Activated CD4-positive, alpha-beta T cell treated with anti-CD3 and anti-CD28 coated beads for 4 hours (primary cell): ENCODE measurements around the gene PAQR5.

Experiments used
- DNase-seq, 2 donors: peaks; one replicate each; pipeline ENCODE4 v3.0.0-alpha.2; 2020

PAQR5 gene

DNA sequence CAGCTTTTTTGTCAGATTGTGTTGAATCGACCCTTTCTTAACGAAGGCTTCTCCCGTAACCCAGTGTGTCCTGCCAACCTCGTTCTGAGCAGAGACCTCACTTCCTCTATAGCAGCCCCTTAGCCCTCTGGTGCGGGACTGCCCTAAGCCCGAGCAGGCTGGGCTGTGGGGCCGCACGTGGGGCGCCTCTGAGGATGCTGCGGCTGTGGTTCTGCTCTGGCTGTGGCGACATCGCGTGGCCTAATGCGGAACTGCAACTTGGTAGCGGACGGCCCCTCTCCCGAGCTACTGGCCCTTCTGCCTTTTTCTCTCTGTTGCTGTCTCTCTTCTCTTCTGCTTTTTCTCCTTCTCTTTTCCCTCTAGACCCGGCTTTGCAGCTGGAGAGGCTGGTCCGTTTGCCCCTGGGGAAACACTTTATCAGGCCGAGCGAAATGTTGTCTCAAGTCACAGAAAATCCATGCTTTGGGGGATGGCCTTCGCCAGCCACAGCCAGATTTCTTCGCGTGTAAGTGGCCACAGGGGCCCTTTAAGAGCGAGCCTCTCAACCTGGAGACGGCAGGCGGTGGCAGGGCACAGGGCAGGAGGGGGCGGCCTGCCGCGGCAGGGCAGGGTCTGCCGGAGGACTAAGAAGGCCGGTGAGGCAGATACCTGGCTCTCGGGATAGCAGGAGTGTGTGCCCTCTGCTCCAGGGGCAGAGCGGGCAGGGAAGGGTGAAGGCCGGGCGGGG is 96.0 kb downstream of the PAQR5 start:
- DNase-seq: peak; percentile 73 to 88

GRCh38 chr15:69395460-69395859 is 96.7 kb downstream of the PAQR5 start:
- no peak for DNase-seq

DNA sequence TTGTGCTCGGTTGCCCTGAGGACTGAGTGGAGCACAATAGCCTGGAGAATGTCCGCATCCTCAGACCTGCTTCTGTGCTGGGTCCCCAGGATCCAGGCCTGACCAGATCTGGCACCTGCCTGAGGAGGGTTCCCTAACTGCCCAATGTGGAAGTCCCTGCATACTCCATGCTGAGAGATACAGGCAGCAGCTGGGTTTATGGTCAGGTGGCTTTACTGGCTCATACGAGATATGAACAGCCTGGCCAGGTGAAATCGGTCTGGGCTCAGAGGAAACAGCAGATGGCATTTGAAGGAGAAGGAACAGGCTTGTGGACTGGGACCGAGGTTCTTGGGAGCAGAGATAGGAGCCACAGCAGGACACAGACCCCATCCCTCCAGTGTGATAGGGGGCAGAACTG is 97.3 kb downstream of the PAQR5 start:
- DNase-seq: no peak

DNA sequence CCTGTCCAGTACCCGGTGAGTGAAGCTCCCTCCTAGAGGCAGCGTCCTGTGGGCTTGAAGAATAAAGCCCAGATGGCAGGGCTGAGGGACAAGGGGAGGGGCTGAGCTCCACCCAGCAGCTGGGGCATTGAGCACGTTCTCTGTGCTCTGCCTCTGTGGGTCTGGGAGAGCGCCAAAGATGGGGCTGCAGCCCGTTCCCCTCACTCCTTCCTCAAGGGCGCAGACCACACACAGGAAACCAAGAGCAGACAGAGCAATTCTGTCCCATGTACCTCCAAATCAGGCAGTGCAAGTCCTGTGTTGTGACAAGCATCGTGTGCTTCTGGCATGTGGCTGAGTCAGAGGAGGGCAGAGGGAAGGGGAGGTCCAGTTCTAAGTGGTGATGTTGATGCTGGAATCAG is 99.8 kb downstream of the PAQR5 start:
- DNase-seq: no peak

DNA sequence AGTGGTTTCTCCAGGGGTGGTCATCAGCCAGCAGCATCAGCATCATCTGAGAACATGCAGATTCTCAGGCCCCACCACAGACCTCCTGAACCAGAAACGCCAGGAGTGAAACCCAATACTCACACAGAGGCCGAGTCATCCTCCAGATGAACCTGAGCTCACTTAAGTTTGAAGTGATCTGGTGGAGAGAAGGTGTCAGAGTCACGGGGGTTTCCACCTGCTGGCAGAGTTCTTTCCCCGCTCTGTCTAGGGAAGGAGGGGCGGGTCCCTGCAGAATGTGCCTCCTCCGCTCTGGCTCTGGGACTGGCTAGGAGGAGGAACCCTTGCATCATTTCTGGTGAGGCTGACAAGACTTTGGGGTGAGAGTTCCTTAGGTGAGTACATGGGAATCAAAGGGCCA is 102.1 kb downstream of the PAQR5 start:
- DNase-seq: no peak

DNA sequence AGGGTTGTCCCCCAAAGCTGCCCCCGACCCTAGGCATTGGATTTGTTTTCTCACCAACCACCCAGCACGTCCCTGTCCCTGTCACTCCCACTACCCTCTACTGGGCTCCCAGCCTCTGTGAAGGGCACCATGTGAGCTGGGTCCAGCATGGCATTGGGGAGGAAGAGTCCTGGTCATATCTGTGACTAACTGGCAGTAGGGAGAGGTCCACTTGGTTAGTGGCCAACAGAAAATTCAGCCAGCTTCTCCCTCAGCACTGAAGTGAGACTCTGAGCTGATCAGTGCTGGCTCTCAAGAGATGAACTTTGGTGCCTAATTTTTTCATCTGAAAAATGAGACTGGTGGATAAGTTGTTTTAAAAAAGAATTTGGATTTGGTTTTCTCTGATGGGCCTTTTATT is 104.1 kb downstream of the PAQR5 start:
- DNase-seq: no peak

DNA sequence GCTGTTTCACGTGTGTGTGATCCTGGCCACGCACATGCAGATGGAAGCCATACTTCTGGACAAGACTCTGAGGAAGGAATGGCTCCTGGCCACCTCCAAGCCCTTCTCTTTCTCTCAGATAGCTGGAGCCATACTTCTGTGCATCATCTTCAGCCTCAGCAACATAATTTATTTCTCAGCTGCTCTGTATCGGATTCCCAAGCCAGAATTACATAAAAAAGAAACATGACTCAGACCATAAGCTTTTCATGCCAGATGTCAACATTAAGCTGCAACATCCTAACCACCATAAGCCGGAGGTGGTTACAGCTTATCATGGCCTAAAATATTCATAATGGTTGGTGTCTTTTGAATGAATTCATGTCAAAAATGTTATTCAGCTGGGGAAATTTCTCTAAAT is 104.9 kb downstream of the PAQR5 start:
- no peak for DNase-seq

GRCh38 chr15:69405110-69405509 is 106.4 kb downstream of the PAQR5 start:
- no peak for DNase-seq

DNA sequence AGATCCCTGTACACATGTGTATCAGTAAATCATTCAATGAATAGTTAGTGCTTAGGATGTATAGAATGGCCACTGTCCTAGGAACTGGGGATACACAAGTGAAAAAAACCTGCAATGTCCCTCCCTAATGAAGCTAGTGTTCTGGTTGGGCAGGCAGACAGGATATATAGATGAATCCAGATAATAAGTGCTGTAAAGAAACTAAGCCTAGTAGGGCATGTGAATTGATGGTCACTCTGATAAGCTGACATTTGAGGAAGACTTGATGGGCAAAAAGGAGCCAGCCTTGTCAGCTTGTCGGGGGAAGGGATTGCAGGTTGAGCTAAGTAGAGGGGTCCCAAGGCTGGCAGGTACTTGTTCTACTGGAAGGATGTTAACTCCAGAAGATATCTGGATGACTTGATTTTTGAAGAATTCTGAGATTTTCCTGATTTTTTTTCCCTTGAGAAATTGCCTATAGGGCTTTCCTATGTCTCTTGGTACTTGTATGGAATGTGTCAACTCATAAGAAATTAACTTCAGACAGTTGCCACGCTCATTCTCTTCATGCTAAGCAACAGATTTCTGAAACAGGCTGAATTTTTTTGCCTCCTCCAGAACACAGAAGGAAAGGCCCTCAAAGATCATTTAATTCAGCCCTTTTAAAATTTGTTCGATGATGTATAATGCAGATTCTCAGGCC is 109.1 kb downstream of the PAQR5 start:
- no peak for DNase-seq

- DNase-seq: no peak
Observed at GRCh38 chr15:69408841-69409240, 110.1 kb downstream of the PAQR5 start.

- peak; percentile 16 to 22 for DNase-seq
Observed at GRCh38 chr15:69410248-69410874, 111.6 kb downstream of the PAQR5 start.

DNA sequence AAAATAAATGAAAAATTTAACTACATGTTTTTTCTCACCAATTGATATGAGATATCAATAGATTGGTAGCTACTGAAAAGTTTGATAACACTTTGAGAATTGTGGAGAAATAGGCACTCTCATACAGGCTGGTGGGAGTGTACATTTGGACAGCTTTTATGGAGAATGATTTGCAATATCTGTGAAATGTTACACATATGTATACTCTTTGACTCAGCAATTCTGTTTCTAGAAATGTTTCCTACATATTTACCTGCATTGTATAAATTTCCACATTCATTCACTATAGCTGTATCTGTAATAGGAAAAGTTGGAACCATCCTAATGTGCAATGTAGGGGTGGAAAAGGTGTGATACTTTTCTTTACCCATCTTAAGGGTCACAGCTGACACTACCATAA is 113.6 kb downstream of the PAQR5 start:
- DNase-seq: no peak

DNA sequence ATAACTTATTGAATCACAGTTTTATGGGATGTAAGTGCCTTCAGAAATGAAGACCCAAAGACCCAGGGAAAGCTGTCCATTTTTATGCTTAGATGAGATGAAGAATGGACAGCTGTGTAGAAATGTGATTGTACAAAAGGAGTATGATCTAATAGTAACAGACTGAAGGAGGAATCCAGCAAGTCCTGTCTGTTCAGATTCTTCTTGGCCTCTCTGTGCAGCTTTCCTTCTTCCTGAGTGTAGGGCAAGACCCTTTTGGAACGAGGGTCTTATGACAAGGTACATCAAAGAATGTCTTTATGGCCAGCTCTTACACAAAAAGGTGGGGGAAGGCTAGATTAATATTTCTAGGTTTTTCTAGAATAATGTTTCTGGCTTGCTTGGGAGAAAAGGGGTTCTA is 114.0 kb downstream of the PAQR5 start:
- no peak for DNase-seq

DNA sequence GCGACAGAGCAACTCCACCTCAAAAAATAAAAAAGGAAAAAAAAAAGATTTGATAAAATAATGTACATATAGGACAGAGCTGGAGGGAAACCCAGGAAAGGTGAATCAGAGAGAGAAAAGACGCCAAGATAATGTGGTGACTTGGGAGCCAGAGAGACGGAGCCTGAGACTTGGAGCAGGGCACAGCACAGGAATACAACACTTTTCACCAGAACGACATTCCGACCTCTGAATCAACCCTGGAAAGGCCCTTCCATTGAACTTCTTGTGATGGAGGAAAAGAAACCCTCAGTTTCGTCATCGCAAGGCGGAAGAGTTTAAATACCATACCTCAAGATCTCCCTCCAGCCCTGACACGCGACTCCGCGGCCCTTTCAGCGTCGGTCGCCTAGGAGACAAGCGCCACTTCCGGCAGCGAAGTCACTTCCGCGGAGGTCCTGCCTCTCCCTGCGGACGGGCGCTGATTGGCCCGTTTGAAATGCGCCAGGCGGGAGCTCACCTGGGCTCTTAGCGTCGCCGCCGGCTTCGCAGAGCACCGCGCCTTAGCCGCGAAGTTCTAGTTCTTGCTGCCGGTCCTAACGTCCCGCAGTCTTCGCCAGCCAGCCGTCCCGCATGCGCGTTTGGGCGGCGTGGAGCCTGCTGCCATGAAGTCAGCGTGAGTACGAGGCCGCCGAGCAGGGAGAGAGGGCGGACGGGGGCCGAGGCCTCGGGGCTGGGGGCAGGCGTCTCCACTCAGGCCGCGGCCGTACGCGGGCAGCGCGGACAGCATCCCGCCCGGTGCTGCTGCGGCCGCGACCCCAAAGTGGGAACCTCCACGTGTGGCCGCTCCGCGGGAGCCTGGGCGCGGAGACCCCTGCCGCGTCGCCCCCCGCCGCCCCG is 115.3 kb downstream of the PAQR5 start, which contains the start of gene KIF23:
Gene KIF23 (plus strand): TSS at position 528 of the 879 bp plus-strand sequence. CDS start 117 bp downstream, at position 645.
- peak; percentile 89 to 92 for DNase-seq

- DNase-seq: peak in 1 of 2 donors; percentile 8
Observed at GRCh38 chr15:69414701-69415167, 116.0 kb downstream of the PAQR5 start.

DNA sequence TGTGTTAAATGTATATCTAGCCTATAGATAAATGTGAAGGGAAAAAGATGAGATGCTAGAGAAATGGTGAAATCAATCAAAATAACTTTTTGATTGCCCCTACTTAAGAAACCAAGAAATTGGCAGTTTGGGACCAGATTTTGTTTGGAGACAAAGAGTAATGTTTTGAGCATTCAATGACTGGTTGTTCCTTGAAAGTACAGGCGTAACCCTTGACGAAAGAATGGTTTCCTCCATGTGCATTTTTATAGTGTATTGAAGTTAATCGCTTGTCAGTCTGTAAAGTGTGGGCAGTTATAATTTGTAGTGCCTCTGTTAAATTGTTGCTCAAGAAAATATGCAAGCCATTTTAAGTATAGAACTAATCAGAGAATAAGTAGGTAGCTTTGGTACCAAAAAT is 116.7 kb downstream of the PAQR5 start:
- DNase-seq: no peak

- DNase-seq: no peak
Observed at GRCh38 chr15:69417581-69417980, 118.9 kb downstream of the PAQR5 start.

GRCh38 chr15:69421498-69421897 is 122.8 kb downstream of the PAQR5 start:
- DNase-seq: no peak

DNA sequence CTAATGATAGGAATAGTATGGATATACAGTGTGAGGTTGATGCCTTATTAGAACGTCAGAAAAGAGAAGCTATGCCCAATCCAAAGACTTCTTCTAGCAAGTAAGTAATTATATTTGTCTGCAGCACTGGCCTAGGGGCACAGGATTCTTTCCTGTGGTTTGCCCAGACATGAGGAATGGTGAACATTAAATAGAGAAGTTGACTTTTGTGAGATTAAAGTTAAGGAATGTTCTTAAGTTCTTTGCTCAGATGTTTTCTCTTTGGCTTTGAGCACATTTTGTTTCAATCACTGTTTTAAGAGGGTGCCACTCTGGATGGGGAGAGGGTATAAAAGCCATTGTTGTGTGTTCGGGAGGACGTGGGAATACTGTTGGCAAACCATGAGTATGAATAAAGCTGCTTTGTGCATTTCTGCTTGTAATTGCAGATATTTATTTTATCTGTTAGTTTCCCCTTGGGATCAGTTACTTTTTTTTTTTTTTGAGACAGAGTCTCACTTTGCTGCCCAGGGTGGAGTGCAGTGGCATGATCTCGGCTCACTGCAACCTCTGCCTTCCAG is 123.7 kb downstream of the PAQR5 start:
- no peak for DNase-seq

DNA sequence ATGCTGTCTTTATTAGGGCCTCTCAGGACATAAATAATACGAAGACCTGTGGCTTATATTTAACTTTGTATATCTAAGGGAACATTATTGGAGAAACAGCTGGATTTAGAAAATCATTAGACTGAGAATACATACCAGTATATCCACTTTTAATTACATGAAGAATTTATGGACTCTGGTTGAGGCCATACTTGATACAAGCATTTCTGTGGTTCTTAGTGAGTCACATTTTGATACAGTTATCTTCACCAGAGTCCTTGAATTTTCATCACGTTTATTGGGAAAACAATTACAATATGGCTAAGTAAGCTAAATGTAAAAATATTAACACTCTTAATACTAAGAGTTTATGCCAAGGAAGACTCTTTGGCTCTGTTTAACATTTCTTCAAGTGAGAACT is 125.3 kb downstream of the PAQR5 start:
- DNase-seq: no peak

DNA sequence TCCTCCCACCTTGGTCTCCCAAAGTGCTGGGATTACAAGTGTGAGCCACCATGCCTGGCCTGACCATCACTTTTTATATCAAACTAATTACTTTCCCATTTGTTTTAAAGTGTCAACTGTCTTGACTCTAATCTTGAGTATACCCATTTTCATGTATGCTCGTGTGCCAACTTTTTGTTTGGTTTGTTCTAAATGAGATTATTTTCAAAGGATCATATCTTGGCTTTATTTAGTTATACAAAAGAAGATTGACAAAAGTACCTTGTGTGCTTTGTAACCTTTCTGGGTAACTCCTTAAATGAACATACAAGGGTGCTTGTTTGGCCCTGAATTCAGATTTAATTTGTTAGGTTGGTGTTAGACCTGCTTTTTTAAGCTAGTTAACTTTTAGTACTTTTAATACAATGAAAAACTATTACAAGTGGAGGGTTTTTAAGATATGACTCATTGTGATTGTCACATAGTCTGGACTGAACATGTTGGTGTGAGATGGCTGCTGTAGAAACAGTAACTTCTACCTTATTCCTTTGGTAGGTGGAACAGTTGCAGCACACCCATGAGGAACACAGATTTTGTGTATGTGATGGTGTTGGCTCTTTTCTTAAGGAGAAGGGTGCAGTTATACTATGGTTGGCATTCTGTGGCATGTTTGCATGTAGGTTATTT is 126.2 kb downstream of the PAQR5 start:
- DNase-seq: no peak

GRCh38 chr15:69433831-69434230 is 135.1 kb downstream of the PAQR5 start:
- no peak for DNase-seq
